HEK293T (cell line): Measurements from ENCODE around the gene PCDHA12.
"Not testable (repeated sequence)": the region's sequence is repeated elsewhere in the genome, so short reads cannot be mapped to it uniquely, and the experiment has no call there.

Experiments used
- CTCF ChIA-PET: fragments of 350-600 bp; formaldehyde crosslinking; extraction: SDS; loops from one replicate; lab custom pipeline; 2021; ENCODE audit warnings: antibody characterized with exemption, inconsistent platforms; lab: Yijun Ruan, JAX
- POLR2A ChIA-PET: fragments of 350-600 bp; formaldehyde crosslinking; extraction: SDS; loops from one replicate; lab custom pipeline; 2020; ENCODE audit warnings: antibody characterized with exemption, inconsistent platforms; lab: Yijun Ruan, JAX
- DNase-seq: peaks from one replicate; pipeline ENCODE4 v3.0.0; 2012; ENCODE audit warnings: mixed read lengths; ENCODE audit errors: extremely low spot score
- ARNT ChIP-seq: fragments of 450-650 bp; IDR thresholded peaks from 2 replicates; pipeline ENCODE4 v1.6.1; 2017; ENCODE audit warnings: mild to moderate bottlenecking
- BHLHE40 ChIP-seq: fragments of 450-650 bp; IDR thresholded peaks from 2 replicates; pipeline ENCODE4 v1.6.1; 2016; ENCODE audit warnings: mild to moderate bottlenecking, moderate library complexity, borderline replicate concordance
- CTBP1 ChIP-seq: fragments of 450-650 bp; IDR thresholded peaks from 2 replicates; pipeline ENCODE4 v1.6.1; 2016; ENCODE audit warnings: borderline replicate concordance
- ELF4 ChIP-seq: fragments of 450-650 bp; IDR thresholded peaks from 2 replicates; pipeline ENCODE4 v1.6.1; 2017; ENCODE audit warnings: antibody characterized with exemption
- FOXA1 ChIP-seq: fragments of 450-650 bp; IDR thresholded peaks from 2 replicates; pipeline ENCODE4 v1.6.1; 2016; ENCODE audit warnings: mild to moderate bottlenecking
- FOXK2 ChIP-seq: fragments of 450-650 bp; IDR thresholded peaks from 2 replicates; pipeline ENCODE4 v1.6.1; 2016; ENCODE audit warnings: mild to moderate bottlenecking
- FOXM1 ChIP-seq: fragments of 450-650 bp; IDR thresholded peaks from 2 replicates; pipeline ENCODE4 v1.6.1; 2017; ENCODE audit warnings: mild to moderate bottlenecking, borderline replicate concordance
- HDGF ChIP-seq: fragments of 450-650 bp; IDR thresholded peaks from 2 replicates; pipeline ENCODE4 v1.6.1; 2017; ENCODE audit warnings: antibody characterized with exemption, borderline replicate concordance
- L3MBTL2 ChIP-seq: fragments of 450-650 bp; conservative IDR thresholded peaks from 2 replicates; pipeline ENCODE4 v1.6.1; 2016; ENCODE audit warnings: mild to moderate bottlenecking
- LEF1 ChIP-seq: fragments of 450-650 bp; IDR thresholded peaks from 2 replicates; pipeline ENCODE4 v1.6.1; 2017; ENCODE audit warnings: mild to moderate bottlenecking, borderline replicate concordance
- NFRKB ChIP-seq: fragments of 450-650 bp; IDR thresholded peaks from 2 replicates; pipeline ENCODE4 v1.6.1; 2016; ENCODE audit warnings: mild to moderate bottlenecking, moderate library complexity
- SP1 ChIP-seq: fragments of 450-650 bp; IDR thresholded peaks from 2 replicates; pipeline ENCODE4 v1.6.1; 2017
- SUZ12 ChIP-seq: fragments of 450-650 bp; IDR thresholded peaks from 2 replicates; pipeline ENCODE4 v1.6.1; 2016; ENCODE audit warnings: mild to moderate bottlenecking
- TARDBP ChIP-seq: fragments of 450-650 bp; IDR thresholded peaks from 2 replicates; pipeline ENCODE4 v1.6.1; 2016
- ZNF384 ChIP-seq: fragments of 450-650 bp; IDR thresholded peaks from 2 replicates; pipeline ENCODE4 v1.6.1; 2016
- TF ChIP-seq, protein P1 (sequence below): fragments of 450-650 bp; IDR thresholded peaks from 2 replicates; pipeline ENCODE4 v1.6.1; 2016

The PCDHA12 gene, protein sequence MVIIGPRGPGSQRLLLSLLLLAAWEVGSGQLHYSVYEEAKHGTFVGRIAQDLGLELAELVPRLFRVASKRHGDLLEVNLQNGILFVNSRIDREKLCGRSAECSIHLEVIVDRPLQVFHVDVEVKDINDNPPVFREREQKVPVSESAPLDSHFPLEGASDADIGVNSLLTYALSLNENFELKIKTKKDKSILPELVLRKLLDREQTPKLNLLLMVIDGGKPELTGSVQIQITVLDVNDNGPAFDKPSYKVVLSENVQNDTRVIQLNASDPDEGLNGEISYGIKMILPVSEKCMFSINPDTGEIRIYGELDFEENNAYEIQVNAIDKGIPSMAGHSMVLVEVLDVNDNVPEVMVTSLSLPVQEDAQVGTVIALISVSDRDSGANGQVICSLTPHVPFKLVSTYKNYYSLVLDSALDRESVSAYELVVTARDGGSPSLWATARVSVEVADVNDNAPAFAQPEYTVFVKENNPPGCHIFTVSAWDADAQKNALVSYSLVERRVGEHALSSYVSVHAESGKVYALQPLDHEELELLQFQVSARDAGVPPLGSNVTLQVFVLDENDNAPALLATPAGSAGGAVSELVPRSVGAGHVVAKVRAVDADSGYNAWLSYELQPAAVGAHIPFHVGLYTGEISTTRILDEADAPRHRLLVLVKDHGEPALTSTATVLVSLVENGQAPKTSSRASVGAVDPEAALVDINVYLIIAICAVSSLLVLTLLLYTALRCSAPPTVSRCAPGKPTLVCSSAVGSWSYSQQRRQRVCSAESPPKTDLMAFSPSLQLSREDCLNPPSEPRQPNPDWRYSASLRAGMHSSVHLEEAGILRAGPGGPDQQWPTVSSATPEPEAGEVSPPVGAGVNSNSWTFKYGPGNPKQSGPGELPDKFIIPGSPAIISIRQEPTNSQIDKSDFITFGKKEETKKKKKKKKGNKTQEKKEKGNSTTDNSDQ

DNA sequence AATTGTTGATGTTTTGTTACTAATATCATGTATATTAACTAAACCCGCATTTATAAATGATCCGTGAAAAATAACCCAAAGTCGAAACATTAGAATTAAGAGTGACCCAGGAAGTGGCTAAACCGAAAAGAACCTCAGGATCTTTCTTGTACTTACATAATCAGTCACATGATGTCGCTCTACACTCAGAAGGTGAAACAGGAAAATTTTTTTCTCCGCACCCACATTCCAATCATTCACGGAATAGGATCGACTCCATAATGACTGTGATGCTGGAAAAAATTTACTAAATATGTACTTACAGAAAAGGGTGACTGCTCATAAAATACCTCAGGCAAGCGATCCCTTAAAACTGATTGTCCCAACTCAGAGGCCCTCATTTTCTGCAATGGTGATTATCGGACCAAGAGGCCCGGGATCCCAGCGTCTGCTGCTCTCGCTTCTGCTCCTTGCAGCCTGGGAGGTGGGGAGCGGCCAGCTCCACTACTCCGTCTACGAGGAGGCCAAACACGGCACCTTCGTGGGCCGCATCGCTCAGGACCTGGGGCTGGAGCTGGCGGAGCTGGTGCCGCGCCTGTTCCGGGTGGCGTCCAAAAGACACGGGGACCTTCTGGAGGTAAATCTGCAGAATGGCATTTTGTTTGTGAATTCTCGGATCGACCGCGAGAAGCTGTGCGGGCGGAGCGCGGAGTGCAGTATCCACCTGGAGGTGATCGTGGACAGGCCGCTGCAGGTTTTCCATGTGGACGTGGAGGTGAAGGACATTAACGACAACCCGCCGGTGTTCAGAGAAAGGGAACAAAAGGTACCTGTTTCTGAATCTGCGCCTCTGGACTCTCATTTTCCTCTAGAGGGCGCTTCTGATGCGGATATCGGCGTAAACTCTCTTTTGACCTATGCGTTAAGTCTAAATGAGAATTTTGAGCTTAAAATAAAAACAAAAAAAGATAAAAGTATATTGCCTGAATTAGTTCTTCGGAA, at the start of gene PCDHA12:
Gene PCDHA12, plus strand, starts transcription at position 224 of the 981 bp plus-strand sequence. Its CDS starts 165 bp downstream, at position 389.
- TF ChIP-seq, protein P1, sequence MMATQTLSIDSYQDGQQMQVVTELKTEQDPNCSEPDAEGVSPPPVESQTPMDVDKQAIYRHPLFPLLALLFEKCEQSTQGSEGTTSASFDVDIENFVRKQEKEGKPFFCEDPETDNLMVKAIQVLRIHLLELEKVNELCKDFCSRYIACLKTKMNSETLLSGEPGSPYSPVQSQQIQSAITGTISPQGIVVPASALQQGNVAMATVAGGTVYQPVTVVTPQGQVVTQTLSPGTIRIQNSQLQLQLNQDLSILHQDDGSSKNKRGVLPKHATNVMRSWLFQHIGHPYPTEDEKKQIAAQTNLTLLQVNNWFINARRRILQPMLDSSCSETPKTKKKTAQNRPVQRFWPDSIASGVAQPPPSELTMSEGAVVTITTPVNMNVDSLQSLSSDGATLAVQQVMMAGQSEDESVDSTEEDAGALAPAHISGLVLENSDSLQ = no peak
- TF ChIP-seq ARNT = no peak
- TF ChIP-seq L3MBTL2 = no peak
- TF ChIP-seq ELF4 = no peak
- no peak for TF ChIP-seq SP1
- no peak for TF ChIP-seq CTBP1
- no peak for TF ChIP-seq FOXK2
- no peak for TF ChIP-seq FOXM1
- no peak for TF ChIP-seq BHLHE40
- ChIA-PET POLR2A (no interaction called here), CTCF (no interaction called here)
- no peak for DNase-seq

DNA sequence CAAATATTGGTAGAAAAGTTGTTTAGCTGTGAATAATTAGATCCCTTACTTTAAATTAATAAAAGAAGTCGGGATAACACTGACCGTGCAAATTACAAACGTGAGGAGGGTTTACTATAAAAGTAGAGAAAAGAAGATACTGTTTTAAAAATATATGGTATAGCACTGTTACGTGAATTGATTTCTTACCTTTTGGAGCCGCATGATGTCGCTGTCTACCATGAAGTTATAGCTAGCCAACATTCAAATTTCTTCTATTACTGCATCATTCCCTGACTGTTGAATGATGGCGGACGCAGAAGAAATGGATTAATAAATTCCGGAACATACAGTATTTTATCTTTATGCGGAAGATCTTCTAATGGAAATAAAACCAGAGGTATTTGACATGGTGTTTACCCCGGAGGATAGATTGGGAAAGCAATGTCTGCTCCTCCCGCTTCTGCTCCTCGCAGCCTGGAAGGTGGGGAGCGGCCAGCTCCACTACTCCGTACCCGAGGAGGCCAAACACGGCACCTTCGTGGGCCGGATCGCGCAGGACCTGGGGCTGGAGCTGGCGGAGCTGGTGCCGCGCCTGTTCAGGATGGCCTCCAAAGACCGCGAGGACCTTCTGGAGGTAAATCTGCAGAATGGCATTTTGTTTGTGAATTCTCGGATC, 47.3 kb upstream of the PCDHA12 start, which contains the start of gene PCDHA6:
Gene PCDHA6, plus strand, starts transcription at position 257 of the 658 bp plus-strand sequence. Its CDS starts 132 bp downstream, at position 389.
- ChIA-PET POLR2A (no interaction called here), CTCF (interaction anchor here (0.6 kb wide), 1 partner anchor 708 kb away, joined by 3 read pairs; no protein-coding TSS in a partner anchor)
- no peak for DNase-seq
- no peak for TF ChIP-seq ELF4
- TF ChIP-seq SP1 = no peak
- no peak for TF ChIP-seq ZNF384
- TF ChIP-seq, protein P1 = no peak
- no peak for TF ChIP-seq FOXA1
- TF ChIP-seq LEF1 = no peak
- no peak for TF ChIP-seq CTBP1
- TF ChIP-seq SUZ12 = no peak
- no peak for TF ChIP-seq BHLHE40
- TF ChIP-seq NFRKB = no peak
- TF ChIP-seq HDGF = no peak
- TF ChIP-seq L3MBTL2 = no peak
- no peak for TF ChIP-seq TARDBP
- no peak for TF ChIP-seq FOXM1
- no peak for TF ChIP-seq ARNT
- TF ChIP-seq FOXK2 = no peak

- CTCF ChIA-PET = interaction anchor here (0.6 kb wide), 1 partner anchor 708 kb away, joined by 3 read pairs; no protein-coding TSS in a partner anchor
- DNase-seq = no peak
- TF ChIP-seq ELF4 (no peak), L3MBTL2 (no peak)
- POLR2A ChIA-PET = no interaction called here
These were observed 46.8 kb upstream of the PCDHA12 start for GRCh38 chr5:140828362-140828737.

- CTCF ChIA-PET, DNase-seq, POLR2A ChIA-PET: not testable (repeated sequence)
These were observed 45.3 kb upstream of the PCDHA12 start for GRCh38 chr5:140829511-140830501.

GRCh38 chr5:140833993-140834392, 41.1 kb upstream of the PCDHA12 start, which contains the start of gene PCDHA7:
Gene PCDHA7, plus strand, starts transcription at chr5:140834269. Its CDS starts 115 bp downstream, at chr5:140834384.
- no peak for DNase-seq
- ChIA-PET CTCF (no interaction called here), POLR2A (no interaction called here)
- TF ChIP-seq FOXA1 = no peak
- TF ChIP-seq L3MBTL2 = no peak
- TF ChIP-seq FOXM1 = no peak
- TF ChIP-seq LEF1 = no peak
- TF ChIP-seq, protein P1 = no peak
- no peak for TF ChIP-seq ZNF384
- no peak for TF ChIP-seq TARDBP
- TF ChIP-seq HDGF = no peak
- no peak for TF ChIP-seq ARNT
- no peak for TF ChIP-seq SP1
- no peak for TF ChIP-seq CTBP1
- no peak for TF ChIP-seq BHLHE40
- TF ChIP-seq SUZ12 = no peak
- TF ChIP-seq FOXK2 = no peak
- TF ChIP-seq ELF4 = no peak

DNA sequence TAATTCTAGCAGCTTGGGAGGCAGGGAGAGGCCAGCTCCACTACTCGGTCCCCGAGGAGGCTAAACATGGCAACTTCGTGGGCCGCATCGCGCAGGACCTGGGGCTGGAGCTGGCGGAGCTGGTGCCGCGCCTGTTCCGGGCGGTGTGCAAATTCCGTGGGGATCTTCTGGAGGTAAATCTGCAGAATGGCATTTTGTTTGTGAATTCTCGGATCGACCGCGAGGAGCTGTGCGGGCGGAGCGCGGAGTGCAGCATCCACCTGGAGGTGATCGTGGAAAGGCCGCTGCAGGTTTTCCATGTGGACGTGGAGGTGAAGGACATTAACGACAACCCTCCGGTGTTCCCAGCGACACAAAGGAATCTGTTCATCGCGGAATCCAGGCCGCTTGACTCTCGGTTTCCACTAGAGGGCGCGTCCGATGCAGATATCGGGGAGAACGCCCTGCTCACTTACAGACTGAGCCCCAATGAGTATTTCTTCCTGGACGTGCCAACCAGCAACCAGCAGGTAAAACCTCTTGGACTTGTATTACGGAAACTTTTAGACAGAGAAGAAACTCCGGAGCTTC, 40.6 kb upstream of the PCDHA12 start:
- DNase-seq, CTCF ChIA-PET, POLR2A ChIA-PET: not testable (repeated sequence)
